Measurements from ENCODE around the gene KSR2. TPM values are rescaled to one million over a fixed set of nuclear protein-coding genes. Genes with fewer than 3 reads are reported as not detected.

Gene KSR2
- total RNA-seq, 1 donor from 2014 or later = not detected

- Mint-ChIP-seq H3K4me1 (ENCODE audit: low read depth) (no peaks in the 10 kb centered on the region), H3K27me3 (ENCODE audit: low read depth) (peaks cover 28% of the 10 kb centered on the region), H3K9me3 (ENCODE audit: low read depth) (no peaks in the 10 kb centered on the region), H3K36me3 (ENCODE audit: low read depth) (no peaks in the 10 kb centered on the region), H3K4me3 (ENCODE audit: unreplicated experiment) (no peak overlapping the region), H3K27ac (ENCODE audit: unreplicated experiment) (no peak overlapping the region)
- no peak for DNase-seq (ENCODE audit: low spot score)
- TF ChIP-seq, protein P1, sequence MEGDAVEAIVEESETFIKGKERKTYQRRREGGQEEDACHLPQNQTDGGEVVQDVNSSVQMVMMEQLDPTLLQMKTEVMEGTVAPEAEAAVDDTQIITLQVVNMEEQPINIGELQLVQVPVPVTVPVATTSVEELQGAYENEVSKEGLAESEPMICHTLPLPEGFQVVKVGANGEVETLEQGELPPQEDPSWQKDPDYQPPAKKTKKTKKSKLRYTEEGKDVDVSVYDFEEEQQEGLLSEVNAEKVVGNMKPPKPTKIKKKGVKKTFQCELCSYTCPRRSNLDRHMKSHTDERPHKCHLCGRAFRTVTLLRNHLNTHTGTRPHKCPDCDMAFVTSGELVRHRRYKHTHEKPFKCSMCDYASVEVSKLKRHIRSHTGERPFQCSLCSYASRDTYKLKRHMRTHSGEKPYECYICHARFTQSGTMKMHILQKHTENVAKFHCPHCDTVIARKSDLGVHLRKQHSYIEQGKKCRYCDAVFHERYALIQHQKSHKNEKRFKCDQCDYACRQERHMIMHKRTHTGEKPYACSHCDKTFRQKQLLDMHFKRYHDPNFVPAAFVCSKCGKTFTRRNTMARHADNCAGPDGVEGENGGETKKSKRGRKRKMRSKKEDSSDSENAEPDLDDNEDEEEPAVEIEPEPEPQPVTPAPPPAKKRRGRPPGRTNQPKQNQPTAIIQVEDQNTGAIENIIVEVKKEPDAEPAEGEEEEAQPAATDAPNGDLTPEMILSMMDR (IDR thresholded peaks at IDR 0.05) = no peak
Measured at GRCh38 chr12:117778656-117779055, 190.1 kb downstream of the KSR2 start.

DNA sequence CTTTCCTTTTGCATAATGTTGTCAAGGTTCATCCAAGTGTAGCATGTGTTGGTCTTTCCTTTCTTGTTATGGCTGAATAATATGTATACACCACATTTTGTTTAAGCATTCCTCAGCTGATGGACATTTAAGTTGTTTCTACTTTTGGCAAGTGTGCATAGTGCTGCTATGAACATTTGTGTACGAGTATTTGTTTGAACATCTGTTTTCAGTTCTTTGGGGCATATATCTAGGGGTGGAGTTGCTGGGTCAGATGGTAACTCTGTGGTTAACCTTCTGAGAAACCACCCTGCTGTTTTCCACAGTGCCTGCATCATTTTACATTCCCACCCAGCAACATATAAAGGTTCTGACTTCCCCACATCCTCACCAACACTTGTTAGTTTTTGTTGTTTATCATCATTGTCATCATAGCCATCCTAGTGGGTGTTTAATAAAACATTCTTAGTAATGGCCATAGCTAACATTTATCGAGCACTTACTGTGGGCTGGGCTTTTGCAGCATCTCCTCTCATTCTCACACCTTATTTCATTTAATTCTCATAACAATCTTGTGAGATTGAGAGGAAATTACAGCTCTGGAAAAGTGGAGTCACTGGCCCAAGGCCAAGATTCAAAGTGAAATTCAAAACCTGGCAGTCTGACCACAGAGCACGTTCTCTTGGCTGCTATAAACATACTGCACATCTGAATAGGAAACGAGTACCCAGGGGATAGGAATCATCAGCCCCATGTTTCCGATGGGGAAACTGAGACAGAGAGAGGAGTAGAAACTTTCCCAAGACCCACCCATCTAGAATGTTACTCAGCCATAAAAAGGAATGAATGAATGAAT, 193.6 kb downstream of the KSR2 start:
- Mint-ChIP-seq H3K27ac (ENCODE audit: unreplicated experiment) (no peak overlapping the region), H3K4me3 (ENCODE audit: unreplicated experiment) (no peak overlapping the region), H3K36me3 (ENCODE audit: low read depth) (no peaks in the 10 kb centered on the region), H3K4me1 (ENCODE audit: low read depth) (no peaks in the 10 kb centered on the region), H3K9me3 (ENCODE audit: low read depth) (no peaks in the 10 kb centered on the region), H3K27me3 (ENCODE audit: low read depth) (peaks cover 21% of the 10 kb centered on the region)
- DNase-seq (ENCODE audit: low spot score) = no peak
- TF ChIP-seq, protein P1 (IDR thresholded peaks at IDR 0.05) = no peak

- Mint-ChIP-seq H3K36me3 (ENCODE audit: low read depth) (no peaks in the 10 kb centered on the region), H3K27me3 (ENCODE audit: low read depth) (peaks cover 18% of the 10 kb centered on the region), H3K9me3 (ENCODE audit: low read depth) (peaks cover 13% of the 10 kb centered on the region), H3K4me3 (ENCODE audit: unreplicated experiment) (no peak overlapping the region), H3K4me1 (ENCODE audit: low read depth) (no peaks in the 10 kb centered on the region), H3K27ac (ENCODE audit: unreplicated experiment) (no peak overlapping the region)
- no peak for DNase-seq (ENCODE audit: low spot score)
- TF ChIP-seq, protein P1 (IDR thresholded peaks at IDR 0.05) = no peak
Measured at GRCh38 chr12:117768860-117769259, 199.9 kb downstream of the KSR2 start.

DNA sequence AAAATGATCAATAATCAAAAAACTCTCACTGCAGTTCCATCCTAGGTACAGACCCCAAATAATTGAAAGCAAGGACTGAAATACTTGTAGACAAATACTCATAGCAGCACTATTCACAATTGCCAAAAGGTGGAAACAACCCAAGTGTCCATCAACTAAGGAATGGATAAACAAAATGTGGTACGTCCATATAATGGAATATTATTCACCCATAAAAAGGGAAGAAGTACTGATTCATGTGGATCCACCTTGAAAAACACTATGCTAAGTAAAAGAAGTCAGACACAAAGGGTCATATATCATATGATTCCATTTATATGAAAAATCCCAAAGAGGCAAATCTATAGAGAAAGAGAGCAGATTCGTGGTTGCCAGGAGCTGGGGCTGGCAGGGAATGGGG, 202.8 kb downstream of the KSR2 start:
- Mint-ChIP-seq H3K27me3 (ENCODE audit: low read depth) (peaks cover 14% of the 10 kb centered on the region), H3K4me1 (ENCODE audit: low read depth) (no peaks in the 10 kb centered on the region), H3K27ac (ENCODE audit: unreplicated experiment) (no peak overlapping the region), H3K36me3 (ENCODE audit: low read depth) (no peaks in the 10 kb centered on the region), H3K4me3 (ENCODE audit: unreplicated experiment) (no peak overlapping the region), H3K9me3 (ENCODE audit: low read depth) (peaks cover 13% of the 10 kb centered on the region)
- TF ChIP-seq, protein P1 (IDR thresholded peaks at IDR 0.05) = no peak
- DNase-seq (ENCODE audit: low spot score) = no peak

DNA sequence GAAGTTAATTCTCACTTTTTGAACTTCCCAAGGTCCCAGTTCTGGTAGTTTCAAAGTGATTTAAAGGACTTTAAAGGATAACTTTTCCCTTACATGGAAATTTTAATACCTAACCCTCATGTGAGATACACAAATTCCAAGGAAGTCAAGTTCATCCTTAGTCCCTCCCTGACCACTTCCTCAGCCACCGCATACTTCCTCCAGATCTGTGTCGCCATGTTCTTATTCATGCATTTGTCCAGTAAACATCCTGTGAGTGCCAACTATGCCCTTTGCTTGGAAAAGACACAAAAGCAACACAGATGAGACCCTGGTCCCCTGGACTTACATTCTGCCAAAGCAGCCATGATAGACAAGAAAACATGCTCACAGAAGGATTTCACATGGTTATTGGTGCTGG, 206.6 kb downstream of the KSR2 start:
- no peaks in the 10 kb centered on the region for H3K4me1 Mint-ChIP-seq (ENCODE audit: low read depth)
- TF ChIP-seq, protein P1 (IDR thresholded peaks at IDR 0.05) = no peak
- H3K27ac Mint-ChIP-seq (ENCODE audit: unreplicated experiment) = no peak overlapping the region
- H3K4me3 Mint-ChIP-seq (ENCODE audit: unreplicated experiment) = no peak overlapping the region
- H3K36me3 Mint-ChIP-seq (ENCODE audit: low read depth) = no peaks in the 10 kb centered on the region
- H3K9me3 Mint-ChIP-seq (ENCODE audit: low read depth) = peaks cover 13% of the 10 kb centered on the region
- peaks cover 7% of the 10 kb centered on the region for H3K27me3 Mint-ChIP-seq (ENCODE audit: low read depth)
- DNase-seq (ENCODE audit: low spot score) = no peak
